ENCODE measurements around the gene MED31. TPM values are rescaled to one million over a fixed set of nuclear protein-coding genes. Genes with fewer than 3 reads are reported as not detected.
"Not testable (repeated sequence)": the region's sequence is repeated elsewhere in the genome, so short reads cannot be mapped to it uniquely, and the experiment has no call there.

The MED31 gene
- polyA plus RNA-seq, 1 donor, result 24.8 TPM

- DNase-seq, result no peak
Observed at GRCh38 chr17:6630390-6630789, 21.0 kb downstream of the MED31 start.

GRCh38 chr17:6627019-6627418 lies 24.4 kb downstream of the MED31 start:
- no peak for DNase-seq

- no peak for DNase-seq
Observed at GRCh38 chr17:6626616-6627015, 24.8 kb downstream of the MED31 start.

GRCh38 chr17:6623941-6624340 lies 27.5 kb downstream of the MED31 start:
- no peak for DNase-seq

- DNase-seq, result no peak
Observed at GRCh38 chr17:6611231-6611630, 40.2 kb downstream of the MED31 start.

- DNase-seq, result no peak
Observed at GRCh38 chr17:6610011-6610410, 41.4 kb downstream of the MED31 start.

- DNase-seq, result no peak
Observed at GRCh38 chr17:6608321-6608720, 43.1 kb downstream of the MED31 start.

- no peak for DNase-seq
Observed at GRCh38 chr17:6605142-6605541, 46.3 kb downstream of the MED31 start.

- no peak for DNase-seq
Observed at GRCh38 chr17:6603744-6604325, 47.6 kb downstream of the MED31 start.

- no peak for DNase-seq
Observed at GRCh38 chr17:6602141-6602540, 49.3 kb downstream of the MED31 start.

GRCh38 chr17:6599364-6599763 lies 52.0 kb downstream of the MED31 start:
- DNase-seq, result no peak

GRCh38 chr17:6597727-6598126 lies 53.7 kb downstream of the MED31 start:
- DNase-seq, result no peak

GRCh38 chr17:6596941-6597340 lies 54.5 kb downstream of the MED31 start:
- DNase-seq, result no peak

GRCh38 chr17:6596511-6596910 lies 54.9 kb downstream of the MED31 start:
- no peak for DNase-seq

GRCh38 chr17:6596081-6596480 lies 55.3 kb downstream of the MED31 start:
- no peak for DNase-seq

- not testable (repeated sequence) for DNase-seq
Observed at GRCh38 chr17:6593371-6593770, 58.0 kb downstream of the MED31 start.

Other genes with a start within 250 kb of the MED31 start
- 0.07 TPM for gene AIPL1, start 216.5 kb downstream of the MED31 start, polyA plus RNA-seq (ENCODE audit: insufficient read length)
- 43.5 TPM for gene PIMREG, start 207.2 kb downstream of the MED31 start, polyA plus RNA-seq (ENCODE audit: insufficient read length)
- 8.0 TPM for gene PITPNM3, start 95.0 kb downstream of the MED31 start, polyA plus RNA-seq (ENCODE audit: insufficient read length)
- gene KIAA0753, start 10.9 kb downstream of the MED31 start, polyA plus RNA-seq (ENCODE audit: insufficient read length), result 43.7 TPM
- gene TXNDC17, start 10.5 kb downstream of the MED31 start, polyA plus RNA-seq (ENCODE audit: insufficient read length), result 78.2 TPM
- gene C17orf100, start 157 bp upstream of the MED31 start, polyA plus RNA-seq (ENCODE audit: insufficient read length), result 8.7 TPM
- 3.3 TPM for gene SLC13A5, start 61.8 kb upstream of the MED31 start, polyA plus RNA-seq (ENCODE audit: insufficient read length)
- gene XAF1, start 104.4 kb upstream of the MED31 start, polyA plus RNA-seq (ENCODE audit: insufficient read length), result 18.8 TPM
- gene FBXO39, start 124.6 kb upstream of the MED31 start, polyA plus RNA-seq (ENCODE audit: insufficient read length), result 0.17 TPM
- 0.62 TPM for gene TEKT1, start 180.1 kb upstream of the MED31 start, polyA plus RNA-seq (ENCODE audit: insufficient read length)

Data from left kidney (tissue), 2 donors.